DMS79 (cell line): Measurements from ENCODE around the gene NOC2L.

Source experiments
- DNase-seq: peaks from one replicate; lab custom pipeline; 2025; lab: John Stamatoyannopoulos, UW

Gene NOC2L

GRCh38 chr1:974687-975328, 15.8 kb upstream of the NOC2L start:
- DNase-seq: no peak

- DNase-seq: no peak
Measured at GRCh38 chr1:974293-974640, 15.2 kb upstream of the NOC2L start.

GRCh38 chr1:973459-974292, 14.6 kb upstream of the NOC2L start:
- DNase-seq: no peak

- DNase-seq: no peak
Measured at GRCh38 chr1:972726-973458, 13.8 kb upstream of the NOC2L start.

GRCh38 chr1:971751-972506, 12.9 kb upstream of the NOC2L start:
- DNase-seq: no peak

GRCh38 chr1:970973-971730, 12.1 kb upstream of the NOC2L start:
- DNase-seq: no peak

- DNase-seq: peak; percentile 16
Measured at GRCh38 chr1:970242-970972, 11.4 kb upstream of the NOC2L start.

- DNase-seq: no peak
Measured at GRCh38 chr1:969260-969855, 10.3 kb upstream of the NOC2L start.

- DNase-seq: no peak
Measured at GRCh38 chr1:967466-968343, 8.6 kb upstream of the NOC2L start.

- no peak for DNase-seq
Measured at GRCh38 chr1:966704-967300, 7.7 kb upstream of the NOC2L start.

- DNase-seq: no peak
Measured at GRCh38 chr1:966135-966703, 7.2 kb upstream of the NOC2L start, which contains the start of gene PLEKHN1. Gene PLEKHN1 (plus strand): TSS chr1:966482. CDS start chr1:966532, 50 bp downstream.

- DNase-seq: no peak
Measured at GRCh38 chr1:965526-966134, 6.6 kb upstream of the NOC2L start.

- DNase-seq: no peak
Measured at GRCh38 chr1:964691-965525, 5.9 kb upstream of the NOC2L start.

- no peak for DNase-seq
Measured at GRCh38 chr1:963746-964525, 4.9 kb upstream of the NOC2L start.

- no peak for DNase-seq
Measured at GRCh38 chr1:963301-963651, 4.2 kb upstream of the NOC2L start.
